IMR-90 (cell line): ENCODE data around the gene MYO9B. TPM values are rescaled to one million over a fixed set of nuclear protein-coding genes. Genes with fewer than 3 reads are reported as not detected.
A peak's percentile ranks its signal among the peaks of the same experiment; 100 is the strongest.

ENCODE experiments used
- ATAC-seq: fragments of 200-7000 bp; cut with Tn5 transposase; 2 replicates; pipeline ENCODE4 v1.9.1; 2020; ENCODE audit warnings: low read depth, mild to moderate bottlenecking, moderate library complexity
- BruUV-seq: library from RNA; stranded (reverse); fragments of 400-500 nt; replicated peaks from 2 replicates; lab custom pipeline; 2021; lab: Mats Ljungman, UMichigan
- CTCF ChIA-PET: fragments of 300-600 bp; formaldehyde crosslinking; extraction: SDS; loops from one replicate; lab custom pipeline; 2021; ENCODE audit warnings: antibody characterized with exemption; lab: Yijun Ruan, JAX
- POLR2A ChIA-PET: fragments of 300-600 bp; sonication (Branson Sonifier 250); formaldehyde crosslinking; loops from one replicate; lab custom pipeline; 2022; ENCODE audit warnings: antibody characterized with exemption; ENCODE audit not compliant: unreplicated experiment; lab: Charles Lee
- DNase-seq: peaks from one replicate; pipeline ENCODE4 v3.0.0; 2013
- H2AFZ ChIP-seq: replicated peaks from 2 replicates; pipeline ENCODE3; 2013; ENCODE audit warnings: low read length, mild to moderate bottlenecking; ENCODE audit not compliant: poor library complexity
- H2AK5ac ChIP-seq: 2 replicates; pipeline ENCODE4 v1.6.1; 2013; ENCODE audit warnings: low read depth, low read length, inconsistent platforms
- H2AK9ac ChIP-seq: replicated peaks from 2 replicates; pipeline ENCODE3; 2013; ENCODE audit warnings: mild to moderate bottlenecking, low read depth, low read length, moderate library complexity; ENCODE audit not compliant: poor library complexity
- H2BK120ac ChIP-seq: 2 replicates; pipeline ENCODE4 v1.6.1; 2013; ENCODE audit warnings: low read depth, low read length, inconsistent platforms
- H2BK15ac ChIP-seq: 3 replicates; pipeline ENCODE4 v1.6.1; 2013; ENCODE audit warnings: low read depth, low read length, inconsistent platforms
- H2BK20ac ChIP-seq: 2 replicates; pipeline ENCODE4 v1.6.1; 2013; ENCODE audit warnings: low read depth, mild to moderate bottlenecking, inconsistent platforms, low read length, moderate library complexity
- H2BK5ac ChIP-seq: 2 replicates; pipeline ENCODE4 v1.6.1; 2013; ENCODE audit warnings: mild to moderate bottlenecking, low read depth, low read length, inconsistent platforms; ENCODE audit not compliant: poor library complexity, severe bottlenecking
- H3K14ac ChIP-seq: replicated peaks from 2 replicates; pipeline ENCODE4 v1.6.1; 2013; ENCODE audit warnings: low read depth, low read length, inconsistent platforms
- H3K18ac ChIP-seq: 2 replicates; pipeline ENCODE4 v1.6.1; 2013; ENCODE audit warnings: low read depth, low read length, control low read depth
- H3K23ac ChIP-seq: 2 replicates; pipeline ENCODE4 v1.6.1; 2013; ENCODE audit warnings: low read depth, low read length, inconsistent platforms
- H3K27ac ChIP-seq: 2 replicates; pipeline ENCODE4 v1.5.1; 2013; ENCODE audit warnings: mild to moderate bottlenecking, control low read depth, low read length; ENCODE audit not compliant: insufficient read depth
- H3K27me3 ChIP-seq: 2 replicates; pipeline ENCODE4 v1.6.1; 2013; ENCODE audit warnings: low read length; ENCODE audit not compliant: control insufficient read depth, insufficient read depth
- H3K36me3 ChIP-seq: 2 replicates; pipeline ENCODE4 v1.6.1; 2013; ENCODE audit warnings: low read length, mixed read lengths; ENCODE audit not compliant: control insufficient read depth, insufficient read depth
- H3K4ac ChIP-seq: 2 replicates; pipeline ENCODE4 v1.6.1; 2013; ENCODE audit warnings: low read depth, low read length, inconsistent platforms
- H3K4me1 ChIP-seq: 2 replicates; pipeline ENCODE4 v1.6.1; 2013; ENCODE audit warnings: low read length, mixed read lengths; ENCODE audit not compliant: control insufficient read depth, insufficient read depth
- H3K4me2 ChIP-seq: 2 replicates; pipeline ENCODE4 v1.6.1; 2013; ENCODE audit warnings: low read depth, mild to moderate bottlenecking, control low read depth, low read length, moderate library complexity
- H3K4me3 ChIP-seq: 2 replicates; pipeline ENCODE4 v1.5.1; 2013; ENCODE audit warnings: low read depth, mild to moderate bottlenecking, control low read depth, low read length, moderate library complexity; ENCODE audit not compliant: insufficient read depth
- H3K56ac ChIP-seq: 2 replicates; pipeline ENCODE4 v1.6.1; 2013; ENCODE audit warnings: low read length, inconsistent platforms; ENCODE audit not compliant: insufficient read depth; ENCODE audit errors: extremely low read depth
- H3K79me1 ChIP-seq, 2 experiments: 2 replicates each; pipeline ENCODE4 v1.6.1; 2013; ENCODE audit warnings: low read length in 2 of 2, inconsistent platforms in 1 of 2, low read depth in 1 of 2
- H3K9ac ChIP-seq: 2 replicates; pipeline ENCODE4 v1.6.1; 2013; ENCODE audit warnings: low read depth, low read length, control low read depth
- H3K9me1 ChIP-seq: 2 replicates; pipeline ENCODE4 v1.6.1; 2013; ENCODE audit warnings: low read length, inconsistent platforms; ENCODE audit not compliant: insufficient read depth
- H3K9me3 ChIP-seq: 2 replicates; pipeline ENCODE4 v1.6.1; 2013; ENCODE audit warnings: low read length; ENCODE audit not compliant: control insufficient read depth, insufficient read depth
- H4K20me1 ChIP-seq: 2 replicates; pipeline ENCODE4 v1.6.1; 2013; ENCODE audit warnings: low read length, inconsistent platforms; ENCODE audit not compliant: insufficient read depth
- H4K5ac ChIP-seq: 2 replicates; pipeline ENCODE4 v1.6.1; 2013; ENCODE audit warnings: mild to moderate bottlenecking, low read depth, low read length, control low read depth
- H4K8ac ChIP-seq, 2 experiments: 2 replicates each; pipeline ENCODE4 v1.6.1; 2013; ENCODE audit warnings: low read depth in 2 of 2, low read length in 2 of 2, control low read depth in 1 of 2, inconsistent platforms in 1 of 2
- H4K91ac ChIP-seq: 2 replicates; pipeline ENCODE4 v1.6.1; 2013; ENCODE audit warnings: low read depth, low read length, inconsistent platforms; ENCODE audit not compliant: insufficient read depth
- BHLHE40 ChIP-seq: fragments of 150-350 bp; IDR thresholded peaks from 2 replicates; pipeline ENCODE4 v1.6.1; 2016; ENCODE audit warnings: mild to moderate bottlenecking, low read depth, low read length
- CEBPB ChIP-seq: IDR thresholded peaks from 2 replicates; pipeline ENCODE4 v1.6.1; 2012; ENCODE audit warnings: low read depth, low read length, improper control_type of control experiment
- CHD1 ChIP-seq: IDR thresholded peaks from 2 replicates; pipeline ENCODE4 v1.6.1; 2012; ENCODE audit warnings: low read depth, low read length, improper control_type of control experiment
- ELK1 ChIP-seq: fragments of 150-350 bp; IDR thresholded peaks from 2 replicates; pipeline ENCODE4 v1.6.1; 2016; ENCODE audit warnings: low read depth, mild to moderate bottlenecking, low read length, moderate library complexity, borderline replicate concordance
- MAZ ChIP-seq: IDR thresholded peaks from 2 replicates; pipeline ENCODE4 v1.6.1; 2012; ENCODE audit warnings: low read depth, mild to moderate bottlenecking, low read length, improper control_type of control experiment, moderate library complexity, borderline replicate concordance
- MXI1 ChIP-seq: IDR thresholded peaks from 2 replicates; pipeline ENCODE4 v1.6.1; 2012; ENCODE audit warnings: low read depth, mild to moderate bottlenecking, low read length, moderate library complexity, borderline replicate concordance
- POLR2A ChIP-seq: IDR thresholded peaks from 2 replicates; pipeline ENCODE4 v1.6.1; 2012; ENCODE audit warnings: mild to moderate bottlenecking, low read depth, low read length
- RCOR1 ChIP-seq: IDR thresholded peaks from 2 replicates; pipeline ENCODE4 v1.6.1; 2012; ENCODE audit warnings: mild to moderate bottlenecking, low read length, improper control_type of control experiment; ENCODE audit not compliant: insufficient replicate concordance
- USF2 ChIP-seq: fragments of 150-350 bp; IDR thresholded peaks from 2 replicates; pipeline ENCODE4 v1.6.1; 2017; ENCODE audit warnings: mild to moderate bottlenecking, antibody characterized with exemption, low read length, low read depth
- WGBS, 2 experiments: methylation state at CpG; one replicate each; pipeline versions ENCODE4 v1.1.5 to v1.1.7; 2013; ENCODE audit warnings: missing lambda C conversion rate in 2 of 2; ENCODE audit not compliant: insufficient read length in 1 of 2; ENCODE audit errors: extremely low coverage in 2 of 2; 5-methylcytosine and 5-hydroxymethylcytosine counted together
- dilution Hi-C: fragments of 300-500 bp; cut with HindIII; formaldehyde crosslinking; loops from one replicate; pipeline ENCODE4 v1.14.3; 2018; ENCODE audit warnings: low sequenced_read_pairs; ENCODE audit not compliant: unreplicated experiment
- in situ Hi-C: fragments of 300-500 bp; cut with MboI; formaldehyde crosslinking; loops from 3 replicates; pipeline ENCODE4 v1.14.3; 2019; ENCODE audit warnings: low sequenced_read_pairs, inconsistent platforms, mixed read lengths
- intact Hi-C: fragments of 100-400 bp; cut with micrococcal nuclease; formaldehyde crosslinking; loops from 2 replicates; pipeline ENCODE4 v1.10.0; 2022
- polyA plus RNA-seq, 3 experiments: library from polyadenylated mRNA; depleted of rRNA; stranded (reverse); fragments of >200 nt; gene quantifications; 2 replicates each; pipeline ENCODE4 v1.2.3, GENCODE V29; 2012; ENCODE audit warnings: low replicate concordance in 1 of 3
- total RNA-seq: library from RNA; depleted of rRNA; stranded (reverse); fragments of >200 nt; gene quantifications from 2 replicates; pipeline ENCODE4 v1.2.3, GENCODE V29; 2012

MYO9B gene
- total and polyA plus RNA-seq, 2 of the 4 experiments (the other 2 are of a cell fraction), result 61.8 to 77.8 TPM

DNA sequence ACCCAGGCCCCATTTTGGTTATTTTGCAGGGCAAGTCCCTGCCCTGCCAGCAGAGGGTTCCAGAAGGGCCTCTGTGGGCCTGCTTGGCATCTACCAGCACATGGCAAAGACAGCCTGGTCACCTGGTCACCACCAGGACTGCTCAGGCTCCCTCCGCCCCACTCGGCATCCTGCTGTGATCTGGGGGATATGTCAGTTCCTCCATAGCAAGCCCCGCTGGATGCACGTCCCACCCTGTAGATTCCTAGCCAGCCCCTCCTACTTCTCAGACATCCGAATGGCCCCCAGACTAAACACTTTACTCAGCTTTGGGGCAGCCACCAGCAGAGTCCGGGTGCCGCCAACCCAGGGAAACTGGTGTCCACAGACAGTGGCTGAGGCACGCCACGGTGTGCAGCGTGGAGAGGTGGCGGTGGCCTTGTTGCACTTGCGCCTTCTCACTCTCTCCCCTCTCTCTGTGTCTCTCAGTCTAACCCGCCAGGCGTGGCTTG, 107.7 kb downstream of the MYO9B start:
- peaks cover 4% of the 10 kb centered on the region; the same call in 1 of the 2 replicates for H4K20me1 ChIP-seq
- H3K23ac ChIP-seq, result no peak overlapping the region
- H3K9ac ChIP-seq, result no peak overlapping the region
- H3K56ac ChIP-seq, result no peak overlapping the region
- H3K27me3 ChIP-seq, result no peaks in the 10 kb centered on the region
- no peak overlapping the region; the same call in 1 of the 2 replicates for H2BK20ac ChIP-seq
- no peak overlapping the region for H2BK15ac ChIP-seq
- H3K18ac ChIP-seq, result no peak overlapping the region
- no peak overlapping the region for H3K4me3 ChIP-seq
- no peak for TF ChIP-seq USF2
- no peak for TF ChIP-seq CEBPB
- TF ChIP-seq ELK1, result no peak
- TF ChIP-seq POLR2A, result no peak
- TF ChIP-seq CHD1, result no peak
- no peak for TF ChIP-seq MXI1
- TF ChIP-seq RCOR1, result no peak
- TF ChIP-seq BHLHE40, result no peak
- TF ChIP-seq MAZ, result no peak
- POLR2A ChIA-PET, result no interaction called here
- no peak overlapping the region for H4K8ac ChIP-seq
- BruUV-seq, result no TSS peak
- no peaks in the 10 kb centered on the region; the same call in 1 of the 2 replicates for H3K9me1 ChIP-seq
- H3K36me3 ChIP-seq, result peaks cover 66% of the 10 kb centered on the region
- WGBS, 2 experiments, result 90% methylated on average over 2 of the region's 14 CpGs; no CpG with 5 or more reads in 1 of the 2 experiments
- H3K79me1 ChIP-seq, result peaks cover 0 to 12% of the 10 kb centered on the region in 2 experiments; a peak in 3 of 4 replicates
- H2BK5ac ChIP-seq, result no peak overlapping the region
- no peak overlapping the region for H2AFZ ChIP-seq
- no peak overlapping the region for H2AK5ac ChIP-seq
- H3K14ac ChIP-seq, result no peak overlapping the region
- dilution Hi-C loops, result no loop called here
- CTCF ChIA-PET, result no interaction called here
- no peak overlapping the region for H2BK120ac ChIP-seq
- no peak overlapping the region for H3K4ac ChIP-seq
- H3K4me1 ChIP-seq, result no peaks in the 10 kb centered on the region
- no peaks in the 10 kb centered on the region for H3K9me3 ChIP-seq
- ATAC-seq, result no peak
- H3K4me2 ChIP-seq, result no peak overlapping the region
- DNase-seq, result no peak
- in situ Hi-C loops, result no loop called here
- H3K27ac ChIP-seq, result no peak overlapping the region
- H4K5ac ChIP-seq, result no peak overlapping the region
- intact Hi-C loops, result no loop called here
- H2AK9ac ChIP-seq, result peak overlapping the region; percentile 50
- H4K91ac ChIP-seq, result no peak overlapping the region
